GM12878 (cell line): ENCODE results near the gene MEIS2. TPM values are rescaled to one million over a fixed set of nuclear protein-coding genes. Genes with fewer than 3 reads are reported as not detected.

Experiments used
- ATAC-seq: fragments of 200-7000 bp; cut with Tn5 transposase; 3 replicates; pipeline ENCODE4 v1.9.1; 2020; ENCODE audit warnings: mild to moderate bottlenecking, moderate library complexity
- BruUV-seq: library from RNA; stranded (reverse); fragments of 400-500 nt; replicated peaks from 2 replicates; lab custom pipeline; 2021; lab: Mats Ljungman, UMichigan
- CTCF ChIA-PET: fragments of 300-600 bp; sonication (Branson Sonifier 250); formaldehyde crosslinking; extraction: SDS; loops from one replicate; lab custom pipeline; 2021; ENCODE audit warnings: inconsistent platforms; lab: Yijun Ruan, JAX
- POLR2A ChIA-PET: fragments of 350-600 bp; formaldehyde crosslinking; extraction: SDS; loops from one replicate; lab custom pipeline; 2021; ENCODE audit warnings: inconsistent platforms; lab: Charles Lee
- RAD21 ChIA-PET: fragments of 300-600 bp; sonication (Branson Sonifier 250); formaldehyde crosslinking; loops from one replicate; lab custom pipeline; 2023; ENCODE audit warnings: antibody characterized with exemption; ENCODE audit not compliant: unreplicated experiment; lab: Charles Lee
- SMC1A ChIA-PET: fragments of 300-600 bp; sonication (Branson Sonifier 250); formaldehyde crosslinking; loops from one replicate; lab custom pipeline; 2023; ENCODE audit not compliant: unreplicated experiment, uncharacterized antibody; lab: Charles Lee
- DNase-seq: peaks from one replicate; pipeline ENCODE4 v3.0.0-alpha.2; 2011; ENCODE audit warnings: low read depth, low spot score
- FAIRE-seq: peaks from 3 replicates; lab custom pipeline; 2011; peaks lifted over from hg19 to GRCh38; lab: Jason Lieb, UNC
- H2AFZ ChIP-seq: 2 replicates; pipeline ENCODE4 v1.6.0; 2011; ENCODE audit warnings: low read depth, low read length, control low read depth; ENCODE audit not compliant: control insufficient read depth
- H3K27ac ChIP-seq: 2 replicates; pipeline ENCODE4 v1.5.1; 2011; ENCODE audit warnings: control low read depth; ENCODE audit not compliant: control insufficient read depth, insufficient read depth
- H3K27me3 ChIP-seq, 2 experiments: replicated peaks in 1 of 2; 2 replicates each; pipeline versions ENCODE4 v1.6.0 to v1.6.1; 2011; ENCODE audit warnings: low read length in 1 of 2; ENCODE audit not compliant: control insufficient read depth in 2 of 2, insufficient read depth in 2 of 2
- H3K36me3 ChIP-seq, 2 experiments: 2 replicates each; pipeline ENCODE4 v1.5.1; 2011; ENCODE audit warnings: low read length in 1 of 2; ENCODE audit not compliant: control insufficient read depth in 2 of 2, insufficient read depth in 2 of 2
- H3K4me1 ChIP-seq: 2 replicates; pipeline ENCODE4 v1.6.1; 2011; ENCODE audit warnings: mild to moderate bottlenecking, low read length, moderate library complexity, mixed read lengths; ENCODE audit not compliant: control insufficient read depth, insufficient read depth
- H3K4me2 ChIP-seq: 2 replicates; pipeline ENCODE4 v1.6.0; 2011; ENCODE audit warnings: control low read depth; ENCODE audit not compliant: control insufficient read depth, insufficient read depth
- H3K4me3 ChIP-seq: fragments of 200-600 bp; sonication (generic); 2 replicates; pipeline ENCODE4 v1.5.1; 2016
- H3K79me2 ChIP-seq: 2 replicates; pipeline ENCODE4 v1.6.0; 2011; ENCODE audit warnings: low read length; ENCODE audit not compliant: control insufficient read depth, insufficient read depth
- H3K9ac ChIP-seq: 2 replicates; pipeline ENCODE4 v1.8.0; 2011; ENCODE audit warnings: low read length, control low read depth, mixed read lengths; ENCODE audit not compliant: control insufficient read depth, insufficient read depth
- H3K9me3 ChIP-seq: replicated peaks from 3 replicates; pipeline ENCODE4 v1.5.1; 2011; ENCODE audit warnings: mild to moderate bottlenecking, low read length; ENCODE audit not compliant: control insufficient read depth, insufficient read depth
- H4K20me1 ChIP-seq: 2 replicates; pipeline ENCODE4 v1.6.0; 2011; ENCODE audit not compliant: control insufficient read depth, insufficient read depth
- EZH2 ChIP-seq: IDR thresholded peaks from 2 replicates; pipeline ENCODE4 v1.6.1; 2012; ENCODE audit warnings: low read depth, mild to moderate bottlenecking, control low read depth, inconsistent platforms, low read length, borderline replicate concordance; ENCODE audit not compliant: control insufficient read depth
- NR2C2 ChIP-seq: IDR thresholded peaks from 2 replicates; pipeline ENCODE4 v1.6.1; 2011; ENCODE audit warnings: borderline replicate concordance, low read depth; ENCODE audit not compliant: control insufficient read depth, insufficient read length
- POLR2A ChIP-seq: IDR thresholded peaks from 2 replicates; pipeline ENCODE4 v1.6.1; 2011; ENCODE audit warnings: low read depth, mild to moderate bottlenecking, low read length
- PRDM15 ChIP-seq: fragments of 450-650 bp; formaldehyde crosslinking; IDR thresholded peaks from 2 replicates; pipeline ENCODE4 v1.4.0; 2020; ENCODE audit warnings: mild to moderate bottlenecking, moderate library complexity
- SIN3A ChIP-seq: IDR thresholded peaks from 2 replicates; pipeline ENCODE4 v1.6.1; 2012; ENCODE audit warnings: low read depth, low read length, improper control_type of control experiment
- SREBF2 ChIP-seq: IDR thresholded peaks from 2 replicates; pipeline ENCODE4 v1.6.1; 2012; ENCODE audit warnings: mild to moderate bottlenecking, low read length
- STAT3 ChIP-seq: IDR thresholded peaks from 2 replicates; pipeline ENCODE4 v1.6.1; 2011; ENCODE audit warnings: low read depth, low read length, improper control_type of control experiment
- YY1 ChIP-seq: IDR thresholded peaks from 2 replicates; pipeline ENCODE4 v1.6.1; 2011; ENCODE audit warnings: low read depth, mild to moderate bottlenecking, low read length
- ZNF622 ChIP-seq: fragments of 450-650 bp; IDR thresholded peaks from 2 replicates; pipeline ENCODE4 v1.6.1; 2017; ENCODE audit warnings: mild to moderate bottlenecking, inconsistent platforms
- WGBS: methylation state at CpG from one replicate; pipeline ENCODE4 v1.1.6; 2016; ENCODE audit warnings: low lambda C conversion rate; ENCODE audit not compliant: insufficient replicate concordance, insufficient coverage; ENCODE audit errors: missing lambda C conversion rate; 5-methylcytosine and 5-hydroxymethylcytosine counted together
- in situ Hi-C: fragments of 300-500 bp; cut with MboI; formaldehyde crosslinking; loops from 9 replicates; pipeline ENCODE4 v1.14.3; 2018; ENCODE audit warnings: mixed read lengths
- intact Hi-C: fragments of 100-400 bp; cut with micrococcal nuclease; formaldehyde crosslinking; loops from one replicate; pipeline ENCODE4 v1.14.2; 2022; ENCODE audit not compliant: unreplicated experiment
- polyA plus RNA-seq, 11 experiments: library from polyadenylated mRNA; depleted of rRNA in 4 of 11; unstranded in 6 of 11; stranded (reverse) in 5 of 11; fragments of >200 nt; fragmentation: Nextera tagmentation in 4 of 11; fragmentation: Illumina TruSeq in 1 of 11; extraction: Ambion mirVana in 4 of 11; extraction: Trizol in 1 of 11; gene quantifications; 1 replicate in 1 of 11; 2 replicates in 10 of 11; pipeline versions ENCODE4 v1.2.1 to v1.2.3, GENCODE V29; 2011 to 2016; ENCODE audit warnings: inconsistent platforms in 2 of 11, missing spikeins in 2 of 11, low read depth in 1 of 11
- total RNA-seq, 4 experiments: library from RNA; depleted of rRNA in 3 of 4; stranded (reverse); fragments of >200 nt in 3 of 4; fragmentation: Illumina TruSeq in 1 of 4; extraction: Trizol in 1 of 4; gene quantifications; 2 replicates each; pipeline versions ENCODE4 v1.2.1 to v1.2.3, GENCODE V29; 2013 to 2021

Gene MEIS2
- total and polyA plus RNA-seq, 10 of the 15 experiments (the other 5 are each of a cell fraction or from before 2014, with no cell fraction given) = 9.2 to 54.0 (median 20.4) TPM

GRCh38 chr15:36938131-36938530 lies 162.2 kb downstream of the MEIS2 start:
- H4K20me1 ChIP-seq = no peaks in the 10 kb centered on the region
- DNase-seq = no peak
- H3K4me2 ChIP-seq = no peak overlapping the region
- no peaks in the 10 kb centered on the region for H3K27me3 ChIP-seq
- no peak overlapping the region for H3K27ac ChIP-seq
- H3K4me1 ChIP-seq = no peaks in the 10 kb centered on the region
- TF ChIP-seq NR2C2 = no peak
- TF ChIP-seq SIN3A = no peak
- no peak for TF ChIP-seq PRDM15 (CRISPR knock-in tag)
- no peak for TF ChIP-seq POLR2A
- no peak for TF ChIP-seq EZH2
- TF ChIP-seq YY1 = no peak
- no peak for TF ChIP-seq SREBF2
- no peak for TF ChIP-seq ZNF622
- TF ChIP-seq STAT3 = no peak
- TF ChIP-seq, all 136 proteins: peak for 0
- ChIA-PET POLR2A (no interaction called here), RAD21 (interaction anchor here (1.0 kb wide), 1 partner anchor 58 kb away, joined by 3 read pairs; no protein-coding TSS in a partner anchor), SMC1A (interaction anchor here (0.9 to 2.1 kb wide), 8 partner anchors 11 to 103 kb away, joined by 3 to 7 read pairs (median 4); no protein-coding TSS in a partner anchor), CTCF (interaction anchor here (0.8 to 1.5 kb wide), 3 partner anchors 8 to 40 kb away, joined by 3 to 4 read pairs (median 3); no protein-coding TSS in a partner anchor)
- WGBS = 70% methylated on average over 4 of the region's 4 CpGs
- no peaks in the 10 kb centered on the region for H3K36me3 ChIP-seq
- in situ Hi-C loops (no loop called here), intact Hi-C loops (no loop called here)
- BruUV-seq = no TSS peak
- ATAC-seq (no peak), FAIRE-seq (no peak)
- no peak overlapping the region for H3K4me3 ChIP-seq
- H2AFZ ChIP-seq = no peak overlapping the region
- H3K9me3 ChIP-seq = no peaks in the 10 kb centered on the region
- H3K79me2 ChIP-seq = no peaks in the 10 kb centered on the region
- no peak overlapping the region for H3K9ac ChIP-seq
